GM20000 (cell line): ENCODE results near the gene OR10H1.
"Not testable (repeated sequence)": the region's sequence is repeated elsewhere in the genome, so short reads cannot be mapped to it uniquely, and the experiment has no call there.

Experiments used
- DNase-seq: peaks from one replicate; pipeline ENCODE4 v3.0.0; 2012; ENCODE audit warnings: low spot score
- CTCF ChIP-seq: IDR thresholded peaks from 2 replicates; pipeline ENCODE4 v1.5.1; 2012; ENCODE audit warnings: mild to moderate bottlenecking, control low read depth; ENCODE audit errors: extremely low read depth, missing control alignments

OR10H1 gene

GRCh38 chr19:15846923-15847322, 31.5 kb upstream of the OR10H1 start:
- TF ChIP-seq CTCF: no peak
- no peak for DNase-seq

- not testable (repeated sequence) for DNase-seq
Observed at GRCh38 chr19:15843894-15844222, 28.4 kb upstream of the OR10H1 start.

DNA sequence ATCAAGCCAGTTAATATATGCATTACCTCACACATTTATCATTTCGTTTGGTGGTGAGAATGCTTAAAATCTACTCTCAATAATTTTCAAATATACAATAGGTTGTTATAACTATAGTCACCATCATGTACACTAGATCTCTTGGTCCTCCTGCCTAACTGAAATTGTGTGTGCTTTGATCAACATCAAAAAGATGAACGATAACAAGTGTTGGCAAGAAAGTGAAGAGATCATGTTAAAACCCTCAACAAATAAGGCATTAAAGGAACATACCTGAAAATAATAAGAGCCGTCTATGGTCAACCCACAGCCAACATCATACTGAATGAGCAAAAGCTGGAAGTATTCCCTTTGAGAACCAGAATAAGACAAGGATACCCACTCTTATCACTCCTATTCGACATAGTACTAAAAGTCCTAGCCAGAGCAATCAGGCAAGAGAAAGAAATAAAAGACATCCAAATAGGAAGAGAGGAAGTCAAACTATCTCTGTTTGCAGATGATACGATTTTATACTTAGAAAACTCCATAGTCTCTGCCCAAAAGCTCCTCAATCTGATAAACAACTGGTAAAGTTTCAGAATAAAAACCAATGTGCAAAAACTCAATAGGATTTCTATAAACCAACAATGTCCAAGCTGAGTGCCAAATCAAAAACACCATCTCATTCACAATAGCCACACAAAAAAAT, 27.9 kb upstream of the OR10H1 start:
- TF ChIP-seq CTCF: no peak
- no peak for DNase-seq

DNA sequence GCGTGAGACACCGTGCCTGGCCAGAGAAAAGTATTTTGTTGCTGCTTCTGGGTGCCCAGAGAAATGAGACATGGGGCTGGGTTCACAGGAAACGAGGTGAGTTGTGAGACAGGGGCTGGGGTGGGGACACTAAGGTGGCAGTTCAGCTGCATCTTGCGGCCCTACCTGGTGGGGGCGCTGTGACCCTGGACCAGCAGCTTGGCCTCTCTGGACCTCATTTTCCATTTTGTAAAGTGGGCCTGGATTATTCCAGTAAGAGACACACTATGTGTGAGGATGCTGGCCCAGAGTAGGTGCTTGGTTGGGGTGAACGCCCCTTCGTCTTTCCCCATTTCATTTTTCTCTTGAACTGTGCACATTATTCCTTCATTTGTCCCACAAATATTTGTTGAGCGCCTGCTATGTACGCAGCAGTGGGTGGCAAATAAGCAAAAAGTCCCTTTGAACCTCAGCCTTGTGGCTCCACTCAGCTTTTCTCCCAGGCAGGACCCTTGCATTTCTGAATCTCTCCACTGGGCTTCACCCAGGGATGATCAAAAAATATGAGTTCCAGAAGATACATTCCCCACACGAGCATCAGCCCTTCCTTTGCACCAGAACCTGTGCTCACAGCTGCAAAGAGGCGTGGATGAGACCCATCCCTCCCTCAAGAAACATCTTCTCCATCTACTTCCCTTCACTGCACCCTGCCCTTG, 26.6 kb upstream of the OR10H1 start:
- DNase-seq: no peak
- no peak for TF ChIP-seq CTCF

DNA sequence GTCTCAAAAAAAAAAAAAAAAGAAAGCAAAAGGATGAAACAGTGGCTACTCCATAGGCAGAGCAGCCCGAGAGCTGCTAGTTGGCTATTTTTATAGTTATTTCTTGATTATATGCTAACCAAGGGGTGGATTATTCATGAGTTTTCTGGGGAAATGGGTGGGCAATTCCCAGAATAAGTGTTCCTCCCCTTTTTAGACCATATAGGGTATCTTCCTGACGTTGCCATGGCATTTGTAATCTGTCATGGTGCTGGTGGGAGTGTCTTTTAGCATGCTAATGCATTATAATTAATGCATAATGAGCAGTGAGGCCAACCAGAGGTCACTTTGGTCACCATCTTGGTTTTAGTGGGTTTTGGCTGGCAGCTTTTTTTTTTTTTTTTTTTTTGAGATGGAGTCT, 25.4 kb upstream of the OR10H1 start:
- DNase-seq: no peak
- TF ChIP-seq CTCF: no peak

DNA sequence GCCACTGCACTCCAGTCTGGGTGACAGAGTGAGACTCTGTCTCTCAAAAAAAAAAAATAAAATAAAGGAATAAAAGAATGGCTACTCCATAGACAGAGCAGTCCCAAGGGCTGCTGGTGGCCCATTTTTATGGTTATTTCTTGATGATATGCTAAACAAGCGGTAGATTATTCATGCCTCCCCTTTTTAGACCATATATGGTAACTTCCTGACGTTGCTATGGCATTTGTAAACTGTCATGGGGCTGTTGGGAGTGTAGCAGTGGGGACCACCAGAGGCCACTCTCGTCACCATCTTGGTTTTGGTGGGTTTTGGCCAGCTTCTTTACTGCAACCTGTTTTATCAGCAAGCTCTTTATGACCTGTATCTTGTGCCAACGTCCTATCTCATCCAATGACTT, 24.4 kb upstream of the OR10H1 start:
- DNase-seq: not testable (repeated sequence)

- TF ChIP-seq CTCF: no peak
- DNase-seq: no peak
Observed at GRCh38 chr19:15838351-15838750, 22.9 kb upstream of the OR10H1 start.

DNA sequence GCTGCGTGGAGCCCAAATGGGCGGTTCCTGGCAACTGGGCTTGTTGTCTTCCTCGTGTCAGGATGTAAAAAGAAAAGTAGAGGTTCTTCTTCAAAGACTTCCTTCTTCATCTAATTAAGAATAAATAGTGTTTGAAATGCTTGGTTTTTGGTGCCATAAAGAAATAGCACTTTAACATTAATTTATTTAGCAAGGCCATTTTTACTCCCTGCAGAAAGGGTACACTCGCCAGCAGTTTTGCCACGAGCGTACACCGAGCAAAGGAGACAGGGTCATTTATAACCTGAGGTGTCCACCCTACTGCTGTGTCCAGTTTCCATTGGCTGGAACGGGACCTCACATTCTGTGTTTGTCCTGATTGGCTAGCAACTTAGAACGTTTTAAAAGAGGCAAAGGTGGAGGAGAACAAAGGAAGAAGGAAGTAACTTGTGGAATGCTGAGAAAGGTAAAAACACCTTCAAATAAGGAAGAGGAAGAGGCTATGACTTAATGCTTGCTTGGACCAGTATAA, 21.8 kb upstream of the OR10H1 start:
- no peak for TF ChIP-seq CTCF
- DNase-seq: no peak
